Middle frontal gyrus (tissue), 1 donor: ENCODE data around the gene BTG2.

Experiments
- DNase-seq: peaks from one replicate; pipeline ENCODE4 v3.0.0-alpha.2; 2015; ENCODE audit warnings: low spot score; ENCODE audit errors: extremely low spot score

The BTG2 gene

DNA sequence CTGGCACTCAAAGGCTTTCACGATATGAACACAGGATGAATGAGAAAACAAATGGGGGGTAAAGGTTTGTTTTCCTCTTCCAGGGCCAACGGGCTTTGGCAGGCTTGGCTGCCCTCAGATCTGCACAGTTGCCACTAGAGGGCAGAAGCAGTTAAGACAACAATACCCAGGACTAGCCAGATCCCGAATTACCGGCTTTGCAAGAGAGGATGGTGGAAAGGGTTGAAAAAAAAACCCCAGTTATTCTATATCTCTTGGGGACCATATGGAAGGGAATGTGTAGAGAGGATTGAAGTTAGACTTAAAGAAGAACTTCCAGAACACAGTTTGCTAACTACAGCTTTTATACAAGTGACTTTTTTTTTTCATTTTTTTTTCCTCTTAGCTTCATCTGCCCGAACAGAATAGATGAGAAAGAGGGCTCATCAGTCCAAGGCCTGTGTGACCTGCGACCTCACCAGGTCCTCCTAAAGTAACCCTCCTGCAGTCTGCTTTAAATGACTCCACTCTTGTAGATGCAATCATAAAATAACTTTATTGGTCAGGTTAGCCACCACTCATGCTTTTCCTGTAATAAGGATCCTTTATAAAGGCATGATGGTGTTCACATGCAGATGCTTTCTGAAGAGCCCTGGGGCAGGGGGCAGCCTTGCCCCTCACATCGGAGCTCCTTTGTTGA lies 34.9 kb downstream of the BTG2 start:
- peak; percentile 88 for DNase-seq

DNA sequence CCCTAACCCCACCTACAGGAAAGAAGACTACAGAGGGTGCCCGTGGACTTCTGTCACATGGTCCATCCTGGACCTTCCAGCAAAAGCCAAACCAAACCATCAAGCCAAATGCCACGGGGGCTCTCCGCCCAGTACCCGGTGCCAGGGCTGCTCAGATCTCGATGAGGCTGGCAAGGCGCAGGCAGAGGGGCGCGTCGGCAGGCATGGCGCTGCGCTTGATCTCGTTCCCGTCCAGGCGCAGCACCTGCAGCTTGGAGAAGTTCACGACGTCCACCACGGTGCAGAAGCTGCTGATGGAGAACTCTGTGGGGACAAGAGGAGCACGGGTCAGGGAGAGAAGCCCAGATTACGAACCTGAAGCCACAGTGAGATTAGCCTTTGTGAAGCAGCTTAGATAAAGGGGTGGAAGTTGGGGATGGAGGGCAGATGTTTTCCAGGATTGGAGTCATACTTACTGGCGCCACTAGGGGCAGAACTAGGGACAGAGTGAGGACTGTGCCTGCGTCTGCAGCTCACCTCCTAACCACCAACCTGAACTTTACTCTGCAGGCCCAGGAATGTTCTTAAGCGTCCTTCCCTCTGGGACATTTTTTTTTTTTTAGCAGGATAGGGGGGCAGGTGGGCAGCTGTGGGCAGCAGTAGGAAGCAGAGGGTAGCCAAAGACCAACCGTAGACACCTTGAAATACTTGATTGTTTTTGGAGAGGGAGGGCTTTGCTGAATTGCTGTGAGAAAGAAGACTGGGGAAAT lies 37.0 kb downstream of the BTG2 start:
- DNase-seq: no peak

DNA sequence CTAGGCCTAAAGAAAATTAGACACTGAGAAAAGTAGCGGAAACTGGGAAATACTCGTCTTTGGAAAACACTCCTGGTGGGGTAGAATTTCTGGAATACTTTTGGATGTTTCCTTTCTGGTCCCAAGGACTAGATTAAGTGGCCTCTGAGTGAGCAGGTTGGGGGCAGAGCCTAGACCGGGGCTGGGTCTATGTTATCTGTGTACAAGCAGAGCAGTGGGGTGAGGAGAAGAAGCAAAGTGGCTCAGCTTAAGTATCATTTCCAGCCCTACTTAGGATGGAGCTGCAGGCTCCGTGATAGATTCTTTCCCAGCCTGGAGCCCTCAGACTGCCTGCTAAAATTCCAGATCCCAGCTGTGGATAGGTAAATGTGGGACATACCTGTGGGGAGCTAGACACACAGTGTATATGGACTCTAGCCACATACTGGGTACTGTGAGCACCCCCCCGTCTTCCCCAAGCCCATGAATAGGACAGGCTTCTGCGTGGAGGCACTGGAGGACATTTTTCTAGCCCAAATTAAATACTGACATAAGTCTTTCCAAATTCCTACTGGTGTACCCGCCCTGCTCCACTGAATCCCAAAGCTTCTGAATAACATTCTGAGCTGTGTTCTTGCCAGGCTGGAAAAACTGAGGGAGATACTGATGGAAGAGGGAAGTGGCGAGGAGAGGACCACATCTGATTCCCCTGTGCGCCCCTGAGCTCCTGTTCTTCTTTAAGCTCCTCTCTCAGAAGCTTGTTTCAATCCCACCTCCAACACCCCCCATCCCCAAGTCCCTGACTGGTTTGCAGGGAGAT lies 38.8 kb downstream of the BTG2 start:
- no peak for DNase-seq

DNA sequence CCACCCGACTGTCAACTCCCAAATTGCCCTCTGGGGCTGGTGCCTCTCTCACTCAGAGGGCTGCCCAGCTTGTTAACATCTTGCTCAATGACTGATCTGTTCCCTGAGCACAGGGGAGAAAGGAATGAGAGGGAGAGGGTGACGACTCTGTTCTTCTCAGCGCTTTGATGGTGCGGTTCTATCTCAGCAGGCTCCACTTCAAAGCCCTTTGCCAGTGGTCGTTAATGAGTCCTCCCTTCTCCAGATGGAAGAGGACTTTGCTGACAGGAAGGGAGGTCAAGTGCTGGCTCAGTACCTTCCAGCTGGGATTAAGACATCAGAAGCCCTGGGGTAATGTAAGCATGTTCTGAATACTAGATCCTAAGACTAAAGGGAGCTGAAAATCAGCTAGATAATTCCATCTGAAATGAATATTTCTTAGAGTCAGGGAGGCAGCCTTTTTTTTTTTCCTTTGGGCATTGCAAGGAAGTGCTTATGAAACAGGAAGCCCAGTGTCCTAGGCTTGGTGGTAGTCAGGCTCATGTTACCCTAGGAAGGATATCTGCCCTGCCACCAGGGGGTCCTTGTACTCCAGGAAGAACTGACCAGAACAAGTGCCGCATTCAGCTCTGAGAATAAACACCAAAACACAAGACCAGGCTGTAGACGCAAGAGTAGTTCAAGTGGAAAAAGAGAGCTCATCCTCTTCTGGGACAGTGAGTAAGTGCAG lies 40.9 kb downstream of the BTG2 start:
- no peak for DNase-seq

DNA sequence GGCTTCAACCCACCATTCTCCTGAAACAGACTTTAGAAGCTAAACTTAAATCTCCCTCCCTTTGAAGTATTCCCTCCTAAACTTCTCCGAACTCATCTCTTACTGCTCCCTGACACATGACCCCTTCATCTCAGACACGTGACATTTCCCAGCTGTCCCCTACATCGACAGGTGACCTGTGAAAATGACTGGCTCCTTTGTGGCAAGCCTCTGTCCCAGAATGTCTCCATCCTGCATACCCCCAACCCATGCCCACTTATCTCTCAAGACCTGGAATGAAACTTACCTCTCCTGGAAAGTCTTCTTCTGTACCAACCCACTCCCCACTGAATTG lies 41.4 kb downstream of the BTG2 start:
- no peak for DNase-seq

DNA sequence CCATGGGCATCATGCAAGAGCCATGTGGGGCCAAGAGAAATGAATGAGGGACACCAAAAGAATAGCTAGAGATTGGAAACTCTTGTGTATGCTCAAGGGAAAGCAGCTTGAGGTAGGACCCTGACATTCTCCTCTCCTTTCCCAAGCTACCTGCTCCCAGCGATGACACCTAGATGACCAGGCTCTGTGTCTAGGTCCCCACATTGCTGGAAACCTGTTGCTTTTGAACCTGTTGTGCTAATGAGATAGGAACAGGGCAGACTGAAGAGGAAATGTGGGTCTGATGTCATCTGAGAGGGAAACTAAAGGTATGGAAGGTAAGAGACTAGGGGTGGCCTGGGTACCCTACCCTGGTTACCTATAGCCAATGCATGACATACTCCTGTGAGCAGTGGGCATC lies 43.8 kb downstream of the BTG2 start:
- DNase-seq: no peak

DNA sequence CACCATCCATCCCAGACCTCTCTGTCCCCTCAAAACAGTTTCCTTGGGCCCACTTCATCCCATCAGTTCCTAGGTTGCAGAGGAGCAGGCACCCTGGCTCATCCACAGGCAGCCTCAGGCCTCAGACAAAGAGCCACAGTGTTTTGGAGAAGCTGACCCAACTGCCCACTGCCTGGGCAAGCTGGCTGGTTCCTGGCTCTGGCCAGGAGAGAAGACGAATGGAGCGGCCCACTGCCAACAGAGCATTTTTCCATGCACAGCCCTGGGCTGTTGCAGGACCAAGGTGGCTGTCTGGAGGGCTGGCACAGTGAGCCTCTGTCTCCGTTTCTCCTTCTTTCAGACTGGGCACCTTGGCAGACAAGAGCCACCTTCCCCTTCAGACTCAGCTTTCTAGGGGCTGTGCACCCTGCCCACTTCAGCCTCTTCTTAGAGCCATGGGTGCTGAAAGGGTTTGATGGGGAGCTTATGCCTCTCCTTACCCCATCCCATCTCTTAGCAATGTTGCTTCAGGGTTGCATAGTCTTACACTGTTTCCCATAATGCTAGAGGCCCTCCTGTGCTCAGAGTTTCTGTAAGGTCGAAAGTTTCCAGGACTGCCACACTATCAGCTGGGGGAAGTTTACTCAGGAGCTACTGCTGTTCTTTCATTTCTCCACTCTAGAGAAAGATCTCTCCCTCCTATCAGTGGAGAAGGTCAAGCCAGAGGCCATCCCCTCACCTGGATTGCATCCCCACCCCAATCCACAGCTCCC lies 44.6 kb downstream of the BTG2 start:
- no peak for DNase-seq

DNA sequence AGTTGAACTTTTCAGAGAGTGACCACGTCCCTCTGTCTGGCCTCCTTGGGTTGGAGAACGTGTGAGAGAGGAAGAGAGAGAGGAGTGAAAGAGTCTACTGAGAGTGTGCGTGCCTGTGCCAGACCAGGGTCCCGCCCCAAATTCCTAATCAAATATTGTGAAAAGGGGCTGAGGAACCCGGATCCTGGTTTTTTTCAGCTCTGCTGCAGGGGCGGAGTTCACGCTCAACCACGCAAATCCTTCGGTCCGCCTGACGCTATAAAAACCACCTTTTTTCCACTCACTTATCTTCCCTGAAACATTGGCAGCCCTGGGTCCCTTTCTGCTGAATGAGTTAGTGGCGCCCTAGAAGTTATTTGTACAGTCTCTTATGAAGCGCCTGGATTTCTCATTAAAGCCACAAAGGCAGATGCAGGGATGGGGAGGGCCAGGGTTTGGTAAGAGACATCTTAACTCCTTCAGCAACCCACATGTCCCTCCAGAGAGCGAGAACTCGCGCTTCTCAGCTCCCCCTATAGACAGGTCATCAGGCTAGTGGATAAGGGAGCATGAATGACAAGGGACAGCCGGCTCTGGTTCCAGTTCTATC lies 45.8 kb downstream of the BTG2 start, which contains the start of gene FMOD:
FMOD (minus strand) TSS at position 86 of the 589 bp plus-strand sequence. CDS start 2,852 bp downstream, outside the sequence.
- no peak for DNase-seq

DNA sequence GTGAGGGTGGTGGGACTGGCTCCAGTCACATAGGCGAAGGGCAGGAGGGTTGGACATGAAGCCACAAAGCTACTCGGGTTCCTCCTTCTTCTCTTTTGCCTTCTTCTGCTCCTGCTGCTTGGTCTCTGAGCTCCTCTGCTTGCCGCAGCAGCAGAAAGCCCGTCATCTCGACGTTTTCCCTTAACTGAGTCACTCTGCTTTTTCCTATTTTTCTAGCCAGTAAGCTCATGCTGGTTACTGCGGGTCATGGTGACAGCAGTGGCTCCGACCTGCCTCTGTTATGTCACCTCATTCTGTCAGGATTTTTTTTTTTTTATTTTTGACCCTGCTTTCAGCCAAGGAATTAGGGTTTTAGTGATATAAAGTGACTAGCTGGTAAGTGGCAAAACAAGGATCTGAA lies 48.2 kb downstream of the BTG2 start:
- no peak for DNase-seq

DNA sequence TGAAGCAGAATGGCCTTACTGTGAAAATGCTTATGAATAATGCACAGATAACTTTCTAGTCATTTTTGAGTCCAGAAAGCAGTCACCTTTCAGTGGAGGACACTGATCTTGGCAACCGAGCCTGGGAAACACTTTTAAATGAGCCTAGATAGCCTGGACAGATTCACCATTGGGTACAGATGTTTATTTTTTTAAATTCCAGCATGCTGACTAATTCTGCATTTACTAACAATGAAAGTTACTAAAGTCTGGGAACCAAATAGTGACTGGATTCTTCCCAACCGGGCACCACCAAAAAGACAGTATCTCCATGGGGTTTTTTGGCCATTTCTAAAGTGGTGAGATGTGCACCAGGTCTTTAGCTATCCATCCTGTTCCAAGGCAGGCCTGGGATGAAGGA lies 48.9 kb downstream of the BTG2 start:
- DNase-seq: no peak

DNA sequence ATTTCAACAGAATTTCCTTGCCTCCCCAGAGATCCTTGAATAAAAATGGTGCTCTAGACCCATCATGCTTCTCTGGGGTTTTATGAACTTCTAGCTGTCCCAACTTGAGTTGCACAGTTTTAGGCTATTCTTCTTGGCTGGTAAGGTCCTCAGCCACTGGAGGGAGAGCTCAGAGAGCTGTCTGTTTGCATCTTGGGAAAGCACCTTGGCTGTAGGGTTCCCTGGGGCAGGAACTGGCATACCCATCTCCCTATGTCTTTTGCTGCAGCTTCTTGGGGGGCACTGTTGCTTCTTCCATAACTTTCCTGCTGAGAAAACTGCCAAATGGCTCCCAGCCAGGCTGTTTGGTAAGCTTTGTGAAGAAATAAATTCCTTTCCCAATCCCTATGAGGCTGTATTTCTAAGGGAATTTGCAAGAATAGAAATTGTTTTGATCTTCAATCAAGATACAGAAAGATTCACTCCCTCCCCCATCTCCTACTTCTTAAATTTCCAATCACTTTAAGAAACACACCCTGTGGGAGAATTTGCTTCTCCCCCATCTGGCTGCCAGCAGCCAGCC lies 53.8 kb downstream of the BTG2 start:
- no peak for DNase-seq
